ENCODE data around the gene DDX39A.
"Not testable (repeated sequence)": the region's sequence is repeated elsewhere in the genome, so short reads cannot be mapped to it uniquely, and the experiment has no call there.

DDX39A gene

DNA sequence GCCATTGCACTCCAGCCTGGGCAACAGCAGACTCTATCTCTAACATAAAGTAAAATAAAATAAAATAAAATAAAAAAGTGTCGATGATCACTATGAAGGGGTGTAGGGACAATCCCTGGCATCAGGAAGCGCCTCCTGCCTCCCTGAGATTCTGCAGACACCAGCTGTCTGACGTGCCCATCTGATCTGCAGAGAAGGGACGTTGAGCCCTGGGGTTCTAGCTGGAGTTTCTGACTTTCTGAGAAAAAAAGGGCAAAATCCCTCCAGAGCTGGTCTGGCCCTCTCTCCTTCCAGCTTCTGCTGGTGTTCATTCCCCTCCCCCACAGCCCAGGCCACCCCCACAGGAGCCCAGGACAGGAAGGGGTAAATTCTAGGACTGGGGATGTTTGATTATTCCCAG is 40.3 kb downstream of the DDX39A start:
- no peak overlapping the region for H3K4me3 ChIP-seq (replicated peaks; ENCODE audit: low read depth, low read length)
- no peak for DNase-seq (ENCODE audit: extremely low read depth, insufficient read length)
- H3K36me3 ChIP-seq (ENCODE audit: control insufficient read depth, insufficient read depth, low read length): no peaks in the 10 kb centered on the region
- TF ChIP-seq, protein P1, sequence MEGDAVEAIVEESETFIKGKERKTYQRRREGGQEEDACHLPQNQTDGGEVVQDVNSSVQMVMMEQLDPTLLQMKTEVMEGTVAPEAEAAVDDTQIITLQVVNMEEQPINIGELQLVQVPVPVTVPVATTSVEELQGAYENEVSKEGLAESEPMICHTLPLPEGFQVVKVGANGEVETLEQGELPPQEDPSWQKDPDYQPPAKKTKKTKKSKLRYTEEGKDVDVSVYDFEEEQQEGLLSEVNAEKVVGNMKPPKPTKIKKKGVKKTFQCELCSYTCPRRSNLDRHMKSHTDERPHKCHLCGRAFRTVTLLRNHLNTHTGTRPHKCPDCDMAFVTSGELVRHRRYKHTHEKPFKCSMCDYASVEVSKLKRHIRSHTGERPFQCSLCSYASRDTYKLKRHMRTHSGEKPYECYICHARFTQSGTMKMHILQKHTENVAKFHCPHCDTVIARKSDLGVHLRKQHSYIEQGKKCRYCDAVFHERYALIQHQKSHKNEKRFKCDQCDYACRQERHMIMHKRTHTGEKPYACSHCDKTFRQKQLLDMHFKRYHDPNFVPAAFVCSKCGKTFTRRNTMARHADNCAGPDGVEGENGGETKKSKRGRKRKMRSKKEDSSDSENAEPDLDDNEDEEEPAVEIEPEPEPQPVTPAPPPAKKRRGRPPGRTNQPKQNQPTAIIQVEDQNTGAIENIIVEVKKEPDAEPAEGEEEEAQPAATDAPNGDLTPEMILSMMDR (IDR thresholded peaks at IDR 0.05; ENCODE audit: insufficient read depth, low read length, poor library complexity, severe bottlenecking): no peak
- H3K27me3 ChIP-seq (replicated peaks; ENCODE audit: control insufficient read depth, insufficient read depth, low read length): no peaks in the 10 kb centered on the region

GRCh38 chr19:14377883-14378328 is 41.2 kb downstream of the DDX39A start:
- peak; percentile 61 for DNase-seq (ENCODE audit: extremely low read depth, insufficient read length)
- H3K36me3 ChIP-seq (ENCODE audit: control insufficient read depth, insufficient read depth, low read length): no peaks in the 10 kb centered on the region
- H3K4me3 ChIP-seq (replicated peaks; ENCODE audit: low read depth, low read length): peak overlapping the region; percentile 57
- no peaks in the 10 kb centered on the region for H3K27me3 ChIP-seq (replicated peaks; ENCODE audit: control insufficient read depth, insufficient read depth, low read length)
- TF ChIP-seq, protein P1 (IDR thresholded peaks at IDR 0.05; ENCODE audit: insufficient read depth, low read length, poor library complexity, severe bottlenecking): no peak

GRCh38 chr19:14375582-14376291 is 43.4 kb downstream of the DDX39A start:
- DNase-seq (ENCODE audit: extremely low read depth, insufficient read length): no peak
- H3K27me3 ChIP-seq (replicated peaks; ENCODE audit: control insufficient read depth, insufficient read depth, low read length): no peaks in the 10 kb centered on the region
- TF ChIP-seq, protein P1 (IDR thresholded peaks at IDR 0.05; ENCODE audit: insufficient read depth, low read length, poor library complexity, severe bottlenecking): no peak
- H3K4me3 ChIP-seq (replicated peaks; ENCODE audit: low read depth, low read length): no peak overlapping the region
- no peaks in the 10 kb centered on the region for H3K36me3 ChIP-seq (ENCODE audit: control insufficient read depth, insufficient read depth, low read length)

GRCh38 chr19:14375055-14375581 is 44.0 kb downstream of the DDX39A start:
- DNase-seq (ENCODE audit: extremely low read depth, insufficient read length): peak; percentile 69
- TF ChIP-seq, protein P1 (IDR thresholded peaks at IDR 0.05; ENCODE audit: insufficient read depth, low read length, poor library complexity, severe bottlenecking): no peak

DNA sequence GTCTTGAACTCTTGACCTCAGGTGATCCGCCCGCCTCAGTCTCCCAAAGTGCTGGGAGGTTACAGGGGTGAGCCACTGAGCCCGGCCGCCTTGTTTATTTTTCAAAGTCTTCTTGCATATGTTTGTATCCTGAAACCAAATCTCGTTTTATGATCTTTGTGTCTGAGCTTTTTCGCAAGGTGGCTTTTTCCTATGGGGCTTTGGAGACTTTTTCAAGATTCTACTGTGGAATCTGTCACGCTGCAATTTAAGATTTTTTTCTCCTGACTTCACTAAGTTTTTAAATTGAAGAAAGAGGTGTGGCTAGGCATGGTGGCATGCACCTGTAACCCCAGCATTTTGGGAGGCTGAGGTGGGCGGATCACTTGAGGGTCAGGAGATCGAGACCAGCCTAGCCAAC is 44.8 kb downstream of the DDX39A start:
- not testable (repeated sequence) for DNase-seq (ENCODE audit: extremely low read depth, insufficient read length); H3K27me3 ChIP-seq (replicated peaks; ENCODE audit: control insufficient read depth, insufficient read depth, low read length); H3K4me3 ChIP-seq (replicated peaks; ENCODE audit: low read depth, low read length); H3K36me3 ChIP-seq (ENCODE audit: control insufficient read depth, insufficient read depth, low read length)

More at GRCh38 chr19:14375055-14375581, 44.0 kb downstream of the DDX39A start:
- Histone ChIP-seq H3K4me3 (replicated peaks; ENCODE audit: low read depth, low read length) (no peak overlapping the region), H3K36me3 (ENCODE audit: control insufficient read depth, insufficient read depth, low read length) (no peaks in the 10 kb centered on the region), H3K27me3 (replicated peaks; ENCODE audit: control insufficient read depth, insufficient read depth, low read length) (no peaks in the 10 kb centered on the region)

DNA sequence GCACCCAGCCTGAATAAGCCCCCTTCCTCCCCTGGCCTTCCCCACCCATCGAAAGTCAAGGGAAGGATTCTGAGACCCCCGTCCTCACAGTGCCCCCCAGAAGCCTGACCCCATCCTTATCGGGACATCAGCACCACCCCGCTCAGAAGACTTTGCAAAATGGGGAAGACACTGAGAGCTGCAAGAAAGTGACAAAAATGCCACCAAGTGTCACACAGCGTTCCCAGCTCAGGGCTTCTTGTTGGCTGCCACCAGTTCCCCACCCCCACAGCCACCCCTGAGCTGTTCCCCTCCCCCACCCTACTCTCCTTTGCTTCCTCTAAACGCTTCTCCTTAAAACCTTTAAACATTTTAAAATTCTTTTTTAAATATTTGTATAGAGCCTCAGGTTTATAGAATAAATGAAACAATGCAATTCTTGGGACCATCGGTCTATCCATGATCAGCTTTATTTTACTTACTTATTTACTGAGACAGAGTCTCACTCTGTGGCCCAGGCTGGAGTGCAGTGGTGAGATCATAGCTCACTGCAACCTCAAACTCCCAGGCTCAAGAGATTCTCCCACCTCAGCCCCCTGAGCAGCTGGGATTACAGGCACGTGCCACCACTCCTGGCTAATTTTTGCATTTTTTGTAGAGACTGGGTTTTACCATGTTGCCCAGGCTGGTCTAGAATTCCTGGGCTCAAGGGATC is 46.6 kb downstream of the DDX39A start:
- not testable (repeated sequence) for H3K27me3 ChIP-seq (replicated peaks; ENCODE audit: control insufficient read depth, insufficient read depth, low read length); H3K36me3 ChIP-seq (ENCODE audit: control insufficient read depth, insufficient read depth, low read length); DNase-seq (ENCODE audit: extremely low read depth, insufficient read length); H3K4me3 ChIP-seq (replicated peaks; ENCODE audit: low read depth, low read length)

All from GM06990 (cell line).